HepG2 (cell line): Measurements from ENCODE around the gene SLC34A3. TPM values are rescaled to one million over a fixed set of nuclear protein-coding genes. Genes with fewer than 3 reads are reported as not detected.

Source experiments
- FOXA1 ChIP-seq, 2 experiments: fragments of 450-650 bp in 1 of 2; sonication (generic) in 1 of 2; formaldehyde crosslinking in 1 of 2; IDR thresholded peaks; 2 replicates each; pipeline versions ENCODE4 v1.4.0 to v1.6.1; 2016 to 2020; ENCODE audit warnings: missing genetic modification reagents in 1 of 2
- JARID2 ChIP-seq: sonication (generic); formaldehyde crosslinking; IDR thresholded peaks from 2 replicates; pipeline ENCODE4 v1.8.1; 2023; ENCODE audit warnings: missing genetic modification reagents, inconsistent platforms; ENCODE audit not compliant: insufficient replicate concordance
- KLF16 ChIP-seq, 2 experiments: sonication (generic) in 1 of 2; formaldehyde crosslinking in 1 of 2; IDR thresholded peaks; 2 replicates each; pipeline versions ENCODE4 v1.6.1 to v1.8.0; 2016 to 2023; ENCODE audit warnings: missing genetic modification reagents in 2 of 2, missing compliant biosample characterization in 1 of 2
- ZMYM4 ChIP-seq: sonication (generic); formaldehyde crosslinking; IDR thresholded peaks from 2 replicates; pipeline ENCODE4 v1.8.1; 2023; ENCODE audit warnings: mild to moderate bottlenecking, missing genetic modification reagents
- ZNF256 ChIP-seq: sonication (generic); formaldehyde crosslinking; conservative IDR thresholded peaks from 2 replicates; pipeline ENCODE4 v1.4.0; 2020; ENCODE audit warnings: missing genetic modification reagents
- ZNF569 ChIP-seq: sonication (generic); formaldehyde crosslinking; IDR thresholded peaks from 2 replicates; pipeline ENCODE4 v1.5.0; 2020; ENCODE audit warnings: mild to moderate bottlenecking, missing genetic modification reagents, moderate library complexity, borderline replicate concordance
- ZNF614 ChIP-seq: IDR thresholded peaks from 2 replicates; pipeline ENCODE4 v1.6.1; 2018; ENCODE audit warnings: missing biosample characterization, missing genetic modification reagents, inconsistent platforms, borderline replicate concordance
- polyA plus RNA-seq, 8 experiments: library from polyadenylated mRNA; depleted of rRNA in 3 of 8; stranded (reverse) in 7 of 8; unstranded in 1 of 8; fragments of >200 nt; fragmentation: Illumina TruSeq in 4 of 8; extraction: Trizol in 4 of 8; gene quantifications; 2 replicates each; pipeline versions ENCODE4 v1.2.1 to v1.2.3, GENCODE V29; 2011 to 2016; ENCODE audit warnings: low read depth in 4 of 8, missing spikeins in 1 of 8, mixed read lengths in 1 of 8; ENCODE audit not compliant: insufficient read depth in 1 of 8
- total RNA-seq, 5 experiments: library from RNA; depleted of rRNA; stranded (reverse); fragments of >200 nt; fragmentation: Illumina TruSeq; extraction: Trizol; gene quantifications; 2 replicates each; pipeline ENCODE4 v1.2.3, GENCODE V29; 2016; ENCODE audit warnings: low read depth in 1 of 5
- TF ChIP-seq, protein P1 (sequence below): sonication (generic); formaldehyde crosslinking; IDR thresholded peaks from 2 replicates; pipeline ENCODE4 v1.5.1; 2020; ENCODE audit warnings: mild to moderate bottlenecking, missing genetic modification reagents, borderline replicate concordance
- TF ChIP-seq, protein P2 (sequence below): sonication (generic); formaldehyde crosslinking; IDR thresholded peaks from 2 replicates; pipeline ENCODE4 v1.5.1; 2020; ENCODE audit warnings: mild to moderate bottlenecking, missing genetic modification reagents
- TF ChIP-seq, protein P3 (sequence below): sonication (generic); formaldehyde crosslinking; IDR thresholded peaks from 2 replicates; pipeline ENCODE4 v1.5.0; 2020; ENCODE audit warnings: missing genetic modification reagents
- TF ChIP-seq, protein P4 (sequence below): sonication (generic); formaldehyde crosslinking; IDR thresholded peaks from 2 replicates; pipeline ENCODE4 v1.8.0; 2022; ENCODE audit warnings: mild to moderate bottlenecking, missing genetic modification reagents
- TF ChIP-seq, protein P5 (sequence below): sonication (generic); formaldehyde crosslinking; IDR thresholded peaks from 2 replicates; pipeline ENCODE4 v1.4.0; 2020; ENCODE audit warnings: missing genetic modification reagents
- TF ChIP-seq, protein P6 (sequence below): sonication (generic); formaldehyde crosslinking; IDR thresholded peaks from 2 replicates; pipeline ENCODE4 v1.4.0; 2020; ENCODE audit warnings: mild to moderate bottlenecking, missing genetic modification reagents

SLC34A3 gene
- total and polyA plus RNA-seq, 2 of the 13 experiments (the other 11 are each of a cell fraction or from before 2014, with no cell fraction given): 0.07 to 1.0 TPM

DNA sequence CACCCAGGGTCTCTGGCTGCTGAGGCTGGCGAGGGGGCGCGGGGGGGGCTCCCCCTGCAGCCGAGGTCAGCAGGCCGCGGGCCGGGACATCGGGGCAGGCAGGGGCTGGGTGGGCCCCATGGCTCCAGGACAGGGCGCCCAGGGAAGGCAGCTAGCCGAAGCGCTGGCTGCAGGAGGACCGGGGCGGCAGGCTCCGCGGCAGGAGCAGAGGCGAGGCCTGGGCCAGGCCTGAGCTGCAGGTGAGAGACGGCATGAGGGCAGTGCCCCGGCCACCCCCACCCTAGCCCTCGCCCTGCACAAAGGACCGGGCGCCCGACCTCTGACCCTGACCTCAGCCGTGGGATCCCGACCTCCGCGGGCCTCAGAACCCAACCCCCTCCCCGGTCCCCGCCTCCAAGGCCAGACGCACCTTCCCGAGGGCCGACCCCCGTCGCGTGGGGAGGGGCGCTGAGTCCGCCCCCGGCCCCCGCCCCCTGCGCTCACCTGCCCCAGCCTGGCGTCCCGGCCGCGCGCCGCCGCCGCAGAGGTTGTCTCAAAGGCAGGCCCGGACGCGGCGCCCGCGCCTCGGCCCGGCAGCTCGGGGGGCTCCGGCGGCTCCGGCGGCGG lies 9.1 kb upstream of the SLC34A3 start (continued):
- TF ChIP-seq, protein P1, sequence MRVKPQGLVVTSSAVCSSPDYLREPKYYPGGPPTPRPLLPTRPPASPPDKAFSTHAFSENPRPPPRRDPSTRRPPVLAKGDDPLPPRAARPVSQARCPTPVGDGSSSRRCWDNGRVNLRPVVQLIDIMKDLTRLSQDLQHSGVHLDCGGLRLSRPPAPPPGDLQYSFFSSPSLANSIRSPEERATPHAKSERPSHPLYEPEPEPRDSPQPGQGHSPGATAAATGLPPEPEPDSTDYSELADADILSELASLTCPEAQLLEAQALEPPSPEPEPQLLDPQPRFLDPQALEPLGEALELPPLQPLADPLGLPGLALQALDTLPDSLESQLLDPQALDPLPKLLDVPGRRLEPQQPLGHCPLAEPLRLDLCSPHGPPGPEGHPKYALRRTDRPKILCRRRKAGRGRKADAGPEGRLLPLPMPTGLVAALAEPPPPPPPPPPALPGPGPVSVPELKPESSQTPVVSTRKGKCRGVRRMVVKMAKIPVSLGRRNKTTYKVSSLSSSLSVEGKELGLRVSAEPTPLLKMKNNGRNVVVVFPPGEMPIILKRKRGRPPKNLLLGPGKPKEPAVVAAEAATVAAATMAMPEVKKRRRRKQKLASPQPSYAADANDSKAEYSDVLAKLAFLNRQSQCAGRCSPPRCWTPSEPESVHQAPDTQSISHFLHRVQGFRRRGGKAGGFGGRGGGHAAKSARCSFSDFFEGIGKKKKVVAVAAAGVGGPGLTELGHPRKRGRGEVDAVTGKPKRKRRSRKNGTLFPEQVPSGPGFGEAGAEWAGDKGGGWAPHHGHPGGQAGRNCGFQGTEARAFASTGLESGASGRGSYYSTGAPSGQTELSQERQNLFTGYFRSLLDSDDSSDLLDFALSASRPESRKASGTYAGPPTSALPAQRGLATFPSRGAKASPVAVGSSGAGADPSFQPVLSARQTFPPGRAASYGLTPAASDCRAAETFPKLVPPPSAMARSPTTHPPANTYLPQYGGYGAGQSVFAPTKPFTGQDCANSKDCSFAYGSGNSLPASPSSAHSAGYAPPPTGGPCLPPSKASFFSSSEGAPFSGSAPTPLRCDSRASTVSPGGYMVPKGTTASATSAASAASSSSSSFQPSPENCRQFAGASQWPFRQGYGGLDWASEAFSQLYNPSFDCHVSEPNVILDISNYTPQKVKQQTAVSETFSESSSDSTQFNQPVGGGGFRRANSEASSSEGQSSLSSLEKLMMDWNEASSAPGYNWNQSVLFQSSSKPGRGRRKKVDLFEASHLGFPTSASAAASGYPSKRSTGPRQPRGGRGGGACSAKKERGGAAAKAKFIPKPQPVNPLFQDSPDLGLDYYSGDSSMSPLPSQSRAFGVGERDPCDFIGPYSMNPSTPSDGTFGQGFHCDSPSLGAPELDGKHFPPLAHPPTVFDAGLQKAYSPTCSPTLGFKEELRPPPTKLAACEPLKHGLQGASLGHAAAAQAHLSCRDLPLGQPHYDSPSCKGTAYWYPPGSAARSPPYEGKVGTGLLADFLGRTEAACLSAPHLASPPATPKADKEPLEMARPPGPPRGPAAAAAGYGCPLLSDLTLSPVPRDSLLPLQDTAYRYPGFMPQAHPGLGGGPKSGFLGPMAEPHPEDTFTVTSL (CRISPR knock-in tag): no peak
- no peak for TF ChIP-seq ZNF256 (CRISPR knock-in tag)
- TF ChIP-seq, protein P2, sequence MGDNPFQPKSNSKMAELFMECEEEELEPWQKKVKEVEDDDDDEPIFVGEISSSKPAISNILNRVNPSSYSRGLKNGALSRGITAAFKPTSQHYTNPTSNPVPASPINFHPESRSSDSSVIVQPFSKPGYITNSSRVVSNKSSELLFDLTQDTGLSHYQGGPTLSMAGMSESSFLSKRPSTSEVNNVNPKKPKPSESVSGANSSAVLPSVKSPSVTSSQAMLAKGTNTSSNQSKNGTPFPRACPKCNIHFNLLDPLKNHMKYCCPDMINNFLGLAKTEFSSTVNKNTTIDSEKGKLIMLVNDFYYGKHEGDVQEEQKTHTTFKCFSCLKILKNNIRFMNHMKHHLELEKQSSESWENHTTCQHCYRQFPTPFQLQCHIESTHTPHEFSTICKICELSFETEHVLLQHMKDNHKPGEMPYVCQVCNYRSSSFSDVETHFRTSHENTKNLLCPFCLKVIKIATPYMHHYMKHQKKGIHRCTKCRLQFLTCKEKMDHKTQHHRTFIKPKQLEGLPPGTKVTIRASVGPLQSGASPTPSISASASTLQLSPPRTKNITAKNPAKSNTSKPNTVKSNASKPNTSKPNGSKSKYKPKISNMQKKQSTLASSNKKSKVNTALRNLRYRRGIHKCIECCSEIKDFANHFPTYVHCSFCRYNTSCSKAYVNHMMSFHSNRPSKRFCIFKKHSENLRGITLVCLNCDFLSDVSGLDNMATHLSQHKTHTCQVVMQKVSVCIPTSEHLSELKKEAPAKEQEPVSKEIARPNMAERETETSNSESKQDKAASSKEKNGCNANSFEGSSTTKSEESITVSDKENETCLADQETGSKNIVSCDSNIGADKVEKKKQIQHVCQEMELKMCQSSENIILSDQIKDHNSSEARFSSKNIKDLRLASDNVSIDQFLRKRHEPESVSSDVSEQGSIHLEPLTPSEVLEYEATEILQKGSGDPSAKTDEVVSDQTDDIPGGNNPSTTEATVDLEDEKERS (CRISPR knock-in tag): no peak
- TF ChIP-seq KLF16 (CRISPR knock-in tag; IDR thresholded peaks at IDR 0.05): no peak
- TF ChIP-seq, protein P3, sequence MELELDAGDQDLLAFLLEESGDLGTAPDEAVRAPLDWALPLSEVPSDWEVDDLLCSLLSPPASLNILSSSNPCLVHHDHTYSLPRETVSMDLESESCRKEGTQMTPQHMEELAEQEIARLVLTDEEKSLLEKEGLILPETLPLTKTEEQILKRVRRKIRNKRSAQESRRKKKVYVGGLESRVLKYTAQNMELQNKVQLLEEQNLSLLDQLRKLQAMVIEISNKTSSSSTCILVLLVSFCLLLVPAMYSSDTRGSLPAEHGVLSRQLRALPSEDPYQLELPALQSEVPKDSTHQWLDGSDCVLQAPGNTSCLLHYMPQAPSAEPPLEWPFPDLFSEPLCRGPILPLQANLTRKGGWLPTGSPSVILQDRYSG (CRISPR knock-in tag): no peak
- TF ChIP-seq JARID2 (CRISPR knock-in tag): no peak
- TF ChIP-seq, protein P4, sequence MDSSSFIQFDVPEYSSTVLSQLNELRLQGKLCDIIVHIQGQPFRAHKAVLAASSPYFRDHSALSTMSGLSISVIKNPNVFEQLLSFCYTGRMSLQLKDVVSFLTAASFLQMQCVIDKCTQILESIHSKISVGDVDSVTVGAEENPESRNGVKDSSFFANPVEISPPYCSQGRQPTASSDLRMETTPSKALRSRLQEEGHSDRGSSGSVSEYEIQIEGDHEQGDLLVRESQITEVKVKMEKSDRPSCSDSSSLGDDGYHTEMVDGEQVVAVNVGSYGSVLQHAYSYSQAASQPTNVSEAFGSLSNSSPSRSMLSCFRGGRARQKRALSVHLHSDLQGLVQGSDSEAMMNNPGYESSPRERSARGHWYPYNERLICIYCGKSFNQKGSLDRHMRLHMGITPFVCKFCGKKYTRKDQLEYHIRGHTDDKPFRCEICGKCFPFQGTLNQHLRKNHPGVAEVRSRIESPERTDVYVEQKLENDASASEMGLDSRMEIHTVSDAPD (CRISPR knock-in tag): no peak
- no peak for TF ChIP-seq ZNF614 (CRISPR knock-in tag)
- TF ChIP-seq FOXA1 (IDR thresholded peaks at IDR 0.05): no peak
- no peak for TF ChIP-seq FOXA1 (CRISPR knock-in tag; IDR thresholded peaks at IDR 0.05)
- TF ChIP-seq, protein P5, sequence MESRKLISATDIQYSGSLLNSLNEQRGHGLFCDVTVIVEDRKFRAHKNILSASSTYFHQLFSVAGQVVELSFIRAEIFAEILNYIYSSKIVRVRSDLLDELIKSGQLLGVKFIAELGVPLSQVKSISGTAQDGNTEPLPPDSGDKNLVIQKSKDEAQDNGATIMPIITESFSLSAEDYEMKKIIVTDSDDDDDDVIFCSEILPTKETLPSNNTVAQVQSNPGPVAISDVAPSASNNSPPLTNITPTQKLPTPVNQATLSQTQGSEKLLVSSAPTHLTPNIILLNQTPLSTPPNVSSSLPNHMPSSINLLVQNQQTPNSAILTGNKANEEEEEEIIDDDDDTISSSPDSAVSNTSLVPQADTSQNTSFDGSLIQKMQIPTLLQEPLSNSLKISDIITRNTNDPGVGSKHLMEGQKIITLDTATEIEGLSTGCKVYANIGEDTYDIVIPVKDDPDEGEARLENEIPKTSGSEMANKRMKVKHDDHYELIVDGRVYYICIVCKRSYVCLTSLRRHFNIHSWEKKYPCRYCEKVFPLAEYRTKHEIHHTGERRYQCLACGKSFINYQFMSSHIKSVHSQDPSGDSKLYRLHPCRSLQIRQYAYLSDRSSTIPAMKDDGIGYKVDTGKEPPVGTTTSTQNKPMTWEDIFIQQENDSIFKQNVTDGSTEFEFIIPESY (CRISPR knock-in tag): no peak
- TF ChIP-seq ZNF569 (CRISPR knock-in tag): no peak
- TF ChIP-seq, protein P6, sequence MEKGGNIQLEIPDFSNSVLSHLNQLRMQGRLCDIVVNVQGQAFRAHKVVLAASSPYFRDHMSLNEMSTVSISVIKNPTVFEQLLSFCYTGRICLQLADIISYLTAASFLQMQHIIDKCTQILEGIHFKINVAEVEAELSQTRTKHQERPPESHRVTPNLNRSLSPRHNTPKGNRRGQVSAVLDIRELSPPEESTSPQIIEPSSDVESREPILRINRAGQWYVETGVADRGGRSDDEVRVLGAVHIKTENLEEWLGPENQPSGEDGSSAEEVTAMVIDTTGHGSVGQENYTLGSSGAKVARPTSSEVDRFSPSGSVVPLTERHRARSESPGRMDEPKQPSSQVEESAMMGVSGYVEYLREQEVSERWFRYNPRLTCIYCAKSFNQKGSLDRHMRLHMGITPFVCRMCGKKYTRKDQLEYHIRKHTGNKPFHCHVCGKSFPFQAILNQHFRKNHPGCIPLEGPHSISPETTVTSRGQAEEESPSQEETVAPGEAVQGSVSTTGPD: no peak
- TF ChIP-seq ZMYM4 (CRISPR knock-in tag): no peak
